Keratinocyte (primary cell): ENCODE results near the gene CERS1. TPM values are rescaled to one million over a fixed set of nuclear protein-coding genes. Genes with fewer than 3 reads are reported as not detected.

Source experiments
- DNase-seq: peaks from one replicate; pipeline ENCODE4 v3.0.0-alpha.2; 2011; ENCODE audit warnings: low read depth, missing footprints, low spot score
- FAIRE-seq: peaks from 2 replicates; lab custom pipeline; 2011; peaks lifted over from hg19 to GRCh38; lab: Jason Lieb, UNC
- H2AFZ ChIP-seq: 2 replicates; pipeline ENCODE4 v1.6.0; 2012; ENCODE audit warnings: low read length, control low read depth, inconsistent platforms; ENCODE audit not compliant: control insufficient read depth
- H3K27ac ChIP-seq: 2 replicates; pipeline ENCODE4 v1.5.1; 2011; ENCODE audit warnings: low read length; ENCODE audit not compliant: control insufficient read depth, insufficient read depth
- H3K27me3 ChIP-seq: 3 replicates; pipeline ENCODE4 v1.6.0; 2011; ENCODE audit warnings: low read length; ENCODE audit not compliant: control insufficient read depth, insufficient read depth; ENCODE audit errors: extremely low read depth
- H3K36me3 ChIP-seq, 2 experiments: 2 replicates in 1 of 2; 3 replicates in 1 of 2; pipeline ENCODE4 v1.5.1; 2011; ENCODE audit warnings: low read length in 2 of 2, mild to moderate bottlenecking in 1 of 2; ENCODE audit not compliant: control insufficient read depth in 2 of 2, insufficient read depth in 2 of 2; ENCODE audit errors: extremely low read depth in 1 of 2
- H3K4me1 ChIP-seq: 3 replicates; pipeline ENCODE4 v1.5.1; 2011; ENCODE audit warnings: low read length; ENCODE audit not compliant: control insufficient read depth, insufficient read depth; ENCODE audit errors: extremely low read depth
- H3K4me2 ChIP-seq: 3 replicates; pipeline ENCODE4 v1.6.0; 2011; ENCODE audit warnings: low read depth, low read length; ENCODE audit not compliant: control insufficient read depth, insufficient read depth; ENCODE audit errors: extremely low read depth
- H3K4me3 ChIP-seq, 3 experiments: fragments of 200-600 bp in 1 of 3; sonication (generic) in 1 of 3; 2 replicates in 2 of 3; 3 replicates in 1 of 3; pipeline ENCODE4 v1.5.1; 2011 to 2016; ENCODE audit warnings: low read length in 3 of 3, mild to moderate bottlenecking in 3 of 3, control low read depth in 2 of 3, inconsistent platforms in 1 of 3, low read depth in 1 of 3, mixed read lengths in 1 of 3, mixed run types in 1 of 3, moderate library complexity in 1 of 3; ENCODE audit not compliant: control insufficient read depth in 2 of 3, insufficient read depth in 2 of 3; ENCODE audit errors: extremely low read depth in 1 of 3
- H3K79me2 ChIP-seq: 2 replicates; pipeline ENCODE4 v1.6.0; 2012; ENCODE audit warnings: low read length; ENCODE audit not compliant: control insufficient read depth, insufficient read depth
- H3K9ac ChIP-seq: 3 replicates; pipeline ENCODE4 v1.6.0; 2011; ENCODE audit warnings: low read length; ENCODE audit not compliant: control insufficient read depth, insufficient read depth; ENCODE audit errors: extremely low read depth
- H3K9me1 ChIP-seq: 3 replicates; pipeline ENCODE4 v1.6.0; 2011; ENCODE audit warnings: low read length; ENCODE audit not compliant: control insufficient read depth, insufficient read depth; ENCODE audit errors: extremely low read depth
- H3K9me3 ChIP-seq: 2 replicates; pipeline ENCODE4 v1.5.1; 2012; ENCODE audit warnings: low read depth, low read length; ENCODE audit not compliant: control insufficient read depth
- H4K20me1 ChIP-seq: 3 replicates; pipeline ENCODE4 v1.6.0; 2011; ENCODE audit warnings: low read length; ENCODE audit not compliant: control insufficient read depth, insufficient read depth; ENCODE audit errors: extremely low read depth
- EZH2 ChIP-seq: IDR thresholded peaks from one replicate; pipeline ENCODE4 v1.6.1; 2012; ENCODE audit warnings: inconsistent platforms, mild to moderate bottlenecking, low read length, moderate library complexity
- dilution Hi-C: fragments of 300-500 bp; cut with MboI; formaldehyde crosslinking; loops from one replicate; pipeline ENCODE4 v1.7.0; 2020; ENCODE audit warnings: low sequenced_read_pairs; ENCODE audit not compliant: extremely low pct_ligation_motif_present
- polyA plus RNA-seq, 5 experiments: library from polyadenylated mRNA; depleted of rRNA in 3 of 5; stranded (reverse) in 3 of 5; stranded (forward) in 1 of 5; unstranded in 1 of 5; fragments of >200 nt; gene quantifications; 1 replicate in 1 of 5; 2 replicates in 3 of 5; 3 replicates in 1 of 5; pipeline versions ENCODE4 v1.2.1 to v1.2.3, GENCODE V29; 2011 to 2012; ENCODE audit warnings: missing spikeins in 2 of 5, low read depth in 1 of 5, low replicate concordance in 1 of 5
- TF ChIP-seq, protein P1 (sequence below), 3 experiments: IDR thresholded peaks in 1 of 3; conservative IDR thresholded peaks in 1 of 3; optimal IDR thresholded peaks in 1 of 3; 2 replicates in 2 of 3; 3 replicates in 1 of 3; pipeline versions ENCODE3 to v1.5.1; 2011; ENCODE audit warnings: low read length in 3 of 3, mild to moderate bottlenecking in 3 of 3, moderate library complexity in 2 of 3, control low read depth in 1 of 3, inconsistent platforms in 1 of 3; ENCODE audit not compliant: insufficient read depth in 2 of 3; ENCODE audit errors: extremely low read depth in 1 of 3

Gene CERS1
- polyA plus RNA-seq, 1 donor (not counting 4 experiments of a cell fraction or from before 2014, with no cell fraction given), result 0.09 TPM

DNA sequence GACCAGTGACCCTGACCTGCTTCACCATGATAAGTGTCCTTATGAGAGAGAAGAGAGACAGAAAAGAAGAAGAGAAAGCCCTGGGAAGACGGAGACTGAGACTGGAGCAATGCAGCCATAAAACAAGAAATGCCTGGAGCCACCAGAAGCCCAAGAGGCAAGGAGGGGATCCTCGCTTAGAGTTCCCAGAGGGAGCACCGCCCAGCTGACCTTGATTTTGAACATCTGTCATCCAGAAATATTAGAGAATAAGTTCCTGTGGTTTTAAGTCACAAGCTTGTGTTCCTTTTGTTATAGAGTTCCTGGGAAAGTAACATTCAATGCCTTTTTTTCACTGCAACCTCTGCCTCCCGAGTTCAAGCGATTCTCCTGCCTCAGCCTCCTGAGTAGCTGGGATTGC is 20.2 kb downstream of the CERS1 start:
- H2AFZ ChIP-seq, result no peak overlapping the region
- no peaks in the 10 kb centered on the region for H3K4me1 ChIP-seq
- no peak overlapping the region for H3K9ac ChIP-seq
- no peak overlapping the region for H3K4me2 ChIP-seq
- FAIRE-seq (no peak), DNase-seq (no peak)
- no peak overlapping the region for H3K4me3 ChIP-seq
- no peaks in the 10 kb centered on the region for H3K79me2 ChIP-seq
- peaks cover 4% of the 10 kb centered on the region for H3K27me3 ChIP-seq
- TF ChIP-seq, protein P1, sequence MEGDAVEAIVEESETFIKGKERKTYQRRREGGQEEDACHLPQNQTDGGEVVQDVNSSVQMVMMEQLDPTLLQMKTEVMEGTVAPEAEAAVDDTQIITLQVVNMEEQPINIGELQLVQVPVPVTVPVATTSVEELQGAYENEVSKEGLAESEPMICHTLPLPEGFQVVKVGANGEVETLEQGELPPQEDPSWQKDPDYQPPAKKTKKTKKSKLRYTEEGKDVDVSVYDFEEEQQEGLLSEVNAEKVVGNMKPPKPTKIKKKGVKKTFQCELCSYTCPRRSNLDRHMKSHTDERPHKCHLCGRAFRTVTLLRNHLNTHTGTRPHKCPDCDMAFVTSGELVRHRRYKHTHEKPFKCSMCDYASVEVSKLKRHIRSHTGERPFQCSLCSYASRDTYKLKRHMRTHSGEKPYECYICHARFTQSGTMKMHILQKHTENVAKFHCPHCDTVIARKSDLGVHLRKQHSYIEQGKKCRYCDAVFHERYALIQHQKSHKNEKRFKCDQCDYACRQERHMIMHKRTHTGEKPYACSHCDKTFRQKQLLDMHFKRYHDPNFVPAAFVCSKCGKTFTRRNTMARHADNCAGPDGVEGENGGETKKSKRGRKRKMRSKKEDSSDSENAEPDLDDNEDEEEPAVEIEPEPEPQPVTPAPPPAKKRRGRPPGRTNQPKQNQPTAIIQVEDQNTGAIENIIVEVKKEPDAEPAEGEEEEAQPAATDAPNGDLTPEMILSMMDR (optimal IDR thresholded peaks at IDR 0.05 in 1 of 3, IDR thresholded peaks at IDR 0.05 in 1 of 3, conservative IDR thresholded peaks at IDR 0.05 in 1 of 3; ENCODE audit: extremely low read depth in 1 of 3, insufficient read depth in 2 of 3, low read length in 3 of 3), result no peak
- TF ChIP-seq EZH2, result no peak
- no peaks in the 10 kb centered on the region for H3K9me3 ChIP-seq
- no peaks in the 10 kb centered on the region for H3K9me1 ChIP-seq
- H4K20me1 ChIP-seq, result no peaks in the 10 kb centered on the region
- H3K36me3 ChIP-seq, result no peaks in the 10 kb centered on the region
- dilution Hi-C loops, result no loop called here
- no peak overlapping the region for H3K27ac ChIP-seq

DNA sequence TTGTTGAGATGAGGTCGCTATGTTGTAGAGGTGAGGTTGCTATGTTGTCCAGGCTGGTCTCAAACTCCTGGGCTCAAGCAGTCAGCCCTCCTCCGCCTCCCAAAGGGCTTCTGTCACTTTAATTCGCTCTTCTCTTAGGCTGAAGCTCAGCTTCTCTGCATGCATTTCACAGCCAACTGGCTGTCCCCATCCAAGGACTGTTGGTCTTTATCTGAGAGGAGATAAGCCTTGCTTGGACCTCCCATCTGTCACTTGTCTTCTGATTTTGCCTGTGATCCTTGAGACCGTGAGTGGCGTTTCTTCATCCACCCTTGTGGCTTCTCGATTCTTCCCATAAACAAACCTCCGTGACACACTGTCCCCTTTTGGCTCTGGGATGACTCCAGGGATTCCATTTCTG is 24.4 kb downstream of the CERS1 start:
- FAIRE-seq, result no peak

More for the DNA sequence above, 24.4 kb downstream of the CERS1 start:
- Histone ChIP-seq H3K4me3 (no peak overlapping the region), H3K27me3 (peaks cover 6% of the 10 kb centered on the region), H3K36me3 (peaks cover 8 to 10% of the 10 kb centered on the region in 2 experiments), H3K9me3 (no peaks in the 10 kb centered on the region), H3K27ac (no peak overlapping the region), H3K9ac (no peak overlapping the region), H3K9me1 (no peaks in the 10 kb centered on the region), H3K4me2 (no peak overlapping the region), H2AFZ (no peak overlapping the region), H3K79me2 (no peaks in the 10 kb centered on the region), H3K4me1 (no peaks in the 10 kb centered on the region), H4K20me1 (no peaks in the 10 kb centered on the region)
- TF ChIP-seq, protein P1 (optimal IDR thresholded peaks at IDR 0.05 in 1 of 3, IDR thresholded peaks at IDR 0.05 in 1 of 3, conservative IDR thresholded peaks at IDR 0.05 in 1 of 3; ENCODE audit: extremely low read depth in 1 of 3, insufficient read depth in 2 of 3, low read length in 3 of 3), result no peak
- no peak for TF ChIP-seq EZH2
- no peak for DNase-seq
- dilution Hi-C loops, result no loop called here
